GM19463 (cell line): ENCODE data around the gene MRPS5.

ENCODE experiments used
- ATAC-seq: cut with Tn5 transposase; IDR thresholded peaks from one replicate; pipeline ENCODE4 v1.9.1; 2021; ENCODE audit warnings: mild to moderate bottlenecking, moderate library complexity; ENCODE audit not compliant: unreplicated experiment

MRPS5 gene

DNA sequence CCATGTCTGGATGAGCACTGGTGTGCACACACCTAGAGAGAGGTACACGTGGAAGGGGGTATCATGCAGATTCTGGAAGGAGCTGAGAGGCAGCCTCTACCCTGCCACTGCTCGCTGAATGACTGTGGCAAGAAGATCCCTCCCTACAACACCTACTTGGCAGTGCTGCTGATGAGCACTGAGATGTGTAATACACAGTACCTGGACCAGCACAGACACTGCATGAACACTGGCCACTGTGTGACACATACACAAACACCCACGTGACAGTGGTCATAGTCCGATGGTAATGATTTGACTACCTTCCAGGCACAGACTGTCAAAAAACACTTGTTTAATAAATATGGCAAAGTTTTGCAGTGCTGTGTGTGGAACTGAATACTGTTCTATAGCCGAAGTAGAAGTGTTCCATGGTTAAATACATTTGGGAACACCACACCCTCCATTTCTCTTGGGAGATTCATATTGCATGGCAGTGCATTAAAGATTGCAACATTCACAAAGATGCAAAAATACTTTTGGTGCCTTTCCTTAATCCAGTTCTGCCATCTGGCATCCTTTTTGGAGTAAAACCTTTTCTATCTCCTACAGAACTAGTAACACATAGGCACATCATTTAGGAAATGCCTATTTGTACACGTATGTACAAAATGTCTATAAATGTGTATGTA is 29.6 kb downstream of the MRPS5 start:
- ATAC-seq: no peak

DNA sequence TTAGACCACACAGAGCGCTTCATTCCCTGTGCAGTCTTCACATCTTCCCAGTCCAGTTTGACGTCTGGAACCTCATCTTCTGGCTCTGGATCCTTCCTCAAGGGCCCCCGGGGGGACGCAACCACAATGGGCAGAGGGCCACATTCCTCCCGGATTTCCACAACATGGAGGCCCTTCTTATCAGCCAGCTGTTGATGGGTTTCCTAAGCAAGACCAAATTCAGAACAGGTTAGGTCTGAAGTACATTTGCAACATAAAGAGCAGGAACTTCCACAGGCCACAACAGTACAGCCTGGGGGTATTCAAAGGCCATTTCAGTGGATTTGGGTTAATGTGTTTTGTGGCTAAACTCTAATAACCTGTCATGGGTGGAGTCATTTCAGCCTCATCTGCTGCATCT is 34.2 kb downstream of the MRPS5 start:
- no peak for ATAC-seq

DNA sequence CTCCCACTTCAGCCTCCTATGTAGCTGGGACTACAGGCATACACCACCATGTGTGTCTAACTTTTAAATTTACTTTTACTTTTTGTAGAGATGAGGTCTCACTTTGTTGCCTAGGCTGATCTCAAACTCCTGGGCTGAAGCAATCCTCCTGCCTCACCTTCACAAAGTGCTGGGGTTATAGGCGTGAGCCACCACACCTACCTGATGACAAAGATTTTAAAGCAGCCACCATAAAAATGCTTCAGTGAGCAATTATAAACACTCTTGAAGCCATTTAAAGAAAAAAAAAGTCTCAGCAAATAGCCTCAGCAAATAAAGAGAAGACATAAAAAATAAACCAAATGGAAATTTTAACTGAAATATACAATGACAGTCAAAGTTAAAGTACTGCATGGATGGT is 35.6 kb downstream of the MRPS5 start:
- ATAC-seq: no peak

DNA sequence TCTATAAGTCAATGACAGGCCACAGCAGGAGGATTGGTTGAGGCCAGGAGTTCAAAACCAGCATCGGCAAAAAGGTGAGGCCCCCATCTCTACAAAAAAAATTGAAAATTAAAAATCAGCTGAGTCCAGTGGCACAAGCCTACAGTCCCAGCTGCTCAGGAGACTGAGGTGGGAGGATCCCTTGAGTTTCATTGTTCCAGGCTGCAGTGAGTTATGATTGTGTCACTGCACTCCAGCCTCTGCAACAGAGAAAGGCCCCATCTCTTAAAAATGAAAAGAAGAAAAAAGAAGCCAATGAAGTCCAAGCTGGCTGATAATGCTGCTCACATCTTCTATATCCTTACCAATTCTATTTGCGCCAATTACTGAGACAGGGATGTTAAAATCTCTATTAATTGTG is 39.1 kb downstream of the MRPS5 start:
- ATAC-seq: no peak

DNA sequence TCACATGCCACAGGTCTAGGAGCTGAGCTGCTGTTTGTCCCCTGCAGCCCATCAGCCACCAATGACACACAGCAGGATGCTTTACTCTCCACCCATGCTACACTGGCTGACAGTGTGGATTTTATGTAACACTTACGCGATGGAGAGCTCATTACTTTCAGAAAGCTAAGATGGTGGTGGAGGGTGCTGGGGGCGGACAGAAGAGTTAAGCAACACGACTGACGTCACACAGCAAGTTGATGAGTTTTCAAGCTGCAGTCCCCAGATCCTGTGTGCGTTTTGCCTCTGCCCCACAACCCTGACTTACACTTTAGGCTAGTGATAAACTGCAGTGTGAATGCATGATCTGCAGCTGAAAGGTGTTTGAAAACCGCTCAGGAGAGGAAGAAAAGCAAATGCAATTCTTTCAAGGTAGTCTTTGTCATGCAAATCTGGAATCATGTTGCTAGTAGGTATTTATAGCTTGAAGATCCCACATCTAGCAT is 42.4 kb downstream of the MRPS5 start:
- no peak for ATAC-seq

DNA sequence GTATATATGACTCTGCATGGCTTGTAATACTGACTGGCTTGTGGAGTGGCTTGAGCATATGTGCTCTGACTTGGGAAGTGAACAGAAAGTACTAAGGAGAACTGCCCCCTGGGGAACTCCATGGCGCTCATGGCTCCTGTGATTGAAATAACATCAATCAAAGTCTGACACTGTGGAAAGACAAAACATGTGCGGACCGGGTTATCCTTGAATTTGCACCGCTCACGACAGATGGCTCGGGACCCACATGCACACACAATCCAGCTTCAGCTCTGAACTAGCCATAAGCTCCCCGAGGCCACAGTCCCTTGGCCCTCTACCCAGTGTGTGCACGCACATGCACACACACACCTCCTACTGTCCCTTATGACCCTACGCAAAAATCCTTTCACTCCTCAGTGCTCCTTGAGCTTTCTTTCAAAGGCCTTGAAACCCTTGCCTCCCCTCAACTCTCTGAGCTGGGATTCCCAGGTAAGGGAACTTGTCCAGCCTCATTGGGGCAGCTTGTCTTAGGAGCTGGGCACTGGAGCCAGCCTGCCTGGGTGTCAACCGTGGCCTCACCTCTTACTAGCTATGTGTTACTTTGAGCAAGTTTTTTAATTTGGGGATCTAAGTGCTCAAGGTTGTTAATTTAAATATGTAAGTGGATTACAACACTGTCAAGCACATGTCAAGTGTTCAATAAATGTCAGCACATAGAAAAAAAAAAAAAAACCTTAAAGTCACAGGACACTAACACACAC is 43.6 kb downstream of the MRPS5 start:
- no peak for ATAC-seq

DNA sequence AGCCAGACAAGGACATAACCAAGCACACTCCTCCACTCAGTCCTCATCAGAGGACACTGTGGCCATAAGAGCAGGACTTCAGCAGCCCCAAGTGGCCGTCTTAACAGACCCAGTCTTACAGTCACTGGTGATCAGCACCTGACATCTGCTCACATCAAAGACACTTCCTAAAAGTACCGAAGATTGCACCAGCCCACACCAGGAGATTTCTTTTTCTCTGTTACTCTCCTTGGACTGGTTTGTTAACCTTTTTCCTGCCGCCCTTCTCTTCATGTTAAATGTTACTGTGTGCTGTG is 44.1 kb downstream of the MRPS5 start:
- no peak for ATAC-seq

DNA sequence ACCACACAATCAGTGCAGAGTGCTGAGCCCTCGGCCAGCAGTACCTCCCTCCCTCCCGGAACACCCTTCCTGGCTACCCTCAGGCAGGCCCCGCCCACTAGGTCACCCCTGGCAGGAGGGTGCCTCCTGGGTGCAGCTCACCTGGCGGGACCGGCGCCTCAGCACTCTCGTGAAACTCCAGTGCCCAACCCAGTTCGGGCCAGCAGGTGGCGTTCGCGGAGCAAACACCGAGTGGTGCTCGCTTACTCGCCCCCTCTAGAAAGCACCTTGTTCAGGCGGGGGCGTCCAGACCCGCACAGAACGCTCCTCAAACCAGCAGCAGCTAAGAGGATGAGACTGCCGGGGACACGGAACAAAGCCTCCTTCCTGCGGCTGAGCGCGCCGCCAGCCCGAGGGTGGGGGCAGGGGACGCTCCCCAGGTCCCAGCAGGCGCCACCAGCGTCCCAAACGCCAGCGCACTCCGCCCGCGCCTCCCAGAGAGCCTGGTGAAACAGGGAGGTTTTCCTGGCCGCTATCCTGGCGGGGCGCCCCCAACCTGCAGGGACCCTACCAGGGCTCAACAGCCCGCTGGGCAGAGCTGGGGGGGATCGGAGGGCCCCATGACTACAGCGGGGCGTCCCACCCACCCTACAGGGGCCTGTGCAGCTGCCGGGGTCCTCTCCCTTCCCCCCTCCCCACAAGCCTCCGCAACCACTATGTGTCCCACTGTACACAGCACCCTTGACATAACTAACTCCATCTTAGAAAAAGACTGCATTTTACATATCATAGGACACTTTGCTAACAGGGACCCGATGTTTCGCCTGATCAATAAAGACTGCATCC is 44.7 kb downstream of the MRPS5 start:
- peak; percentile 91 for ATAC-seq

DNA sequence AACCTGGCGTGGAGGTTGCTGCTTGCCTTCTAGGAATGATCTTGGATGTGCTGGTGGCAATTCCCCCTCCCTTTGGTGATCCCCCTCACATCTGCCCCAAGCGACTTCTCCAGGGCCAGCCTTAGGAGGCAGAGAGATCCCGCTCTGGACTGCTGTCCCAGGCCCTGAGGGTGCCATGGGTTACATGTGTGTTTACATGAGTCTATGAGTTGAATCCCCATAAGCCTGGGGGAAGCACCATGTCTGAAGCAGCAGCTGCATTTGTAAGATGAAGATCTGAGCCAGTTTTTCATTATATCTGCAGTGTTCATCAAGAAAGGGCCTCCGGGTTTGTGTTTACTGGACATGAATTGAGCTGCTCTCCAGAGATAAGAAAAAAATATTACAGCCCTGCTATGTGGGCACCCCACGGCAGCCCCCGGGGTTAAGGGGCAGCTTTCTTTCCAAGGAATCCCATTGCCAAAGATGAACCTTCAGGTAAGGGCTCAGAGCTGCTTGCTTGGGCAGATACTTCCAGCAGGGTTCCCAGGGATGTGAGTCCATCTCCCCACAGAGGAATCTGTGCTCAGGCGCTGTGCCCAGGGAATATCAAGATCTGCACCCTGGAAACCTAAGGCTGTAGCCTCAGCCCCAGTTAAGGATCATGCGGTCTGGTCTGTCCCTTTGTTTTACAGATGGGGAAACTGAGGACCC is 46.0 kb downstream of the MRPS5 start:
- no peak for ATAC-seq

DNA sequence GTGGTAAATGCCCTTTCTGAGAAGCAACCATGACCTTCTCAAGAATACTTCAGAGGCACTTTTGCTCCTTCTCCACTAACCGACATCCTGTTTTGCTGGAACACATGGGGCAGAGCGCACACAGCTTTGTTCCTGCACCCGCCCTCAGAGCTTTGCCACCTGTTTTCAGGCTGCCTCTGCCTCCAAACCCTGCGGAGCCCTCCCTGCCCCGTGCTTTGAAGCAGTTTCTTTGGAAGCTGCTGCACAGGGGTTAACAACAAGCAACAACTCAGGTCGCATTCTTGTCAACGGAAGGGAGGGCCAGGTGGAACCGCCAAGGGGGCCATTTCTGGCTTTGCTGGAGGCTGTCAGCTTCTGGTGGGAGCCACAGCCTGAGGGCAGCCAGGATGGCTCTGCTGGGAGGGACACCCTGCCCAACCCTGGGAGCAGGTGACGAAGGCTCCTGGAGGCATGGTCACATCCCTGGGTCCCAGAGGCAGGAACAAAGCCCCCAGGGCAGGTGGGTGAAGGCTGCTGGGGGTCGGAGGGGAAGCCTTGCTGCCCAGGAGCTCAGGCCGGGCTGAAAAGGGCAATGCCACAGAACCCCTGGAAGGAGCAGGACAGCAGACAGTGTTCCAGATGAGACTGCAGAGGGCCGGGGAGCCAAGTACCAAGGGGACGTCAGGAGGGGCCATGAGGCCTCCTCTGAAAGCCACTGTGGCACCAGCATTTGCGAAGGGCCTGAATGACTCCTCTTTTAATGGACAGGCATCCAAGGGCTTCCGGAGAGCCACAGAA is 46.8 kb downstream of the MRPS5 start:
- no peak for ATAC-seq

DNA sequence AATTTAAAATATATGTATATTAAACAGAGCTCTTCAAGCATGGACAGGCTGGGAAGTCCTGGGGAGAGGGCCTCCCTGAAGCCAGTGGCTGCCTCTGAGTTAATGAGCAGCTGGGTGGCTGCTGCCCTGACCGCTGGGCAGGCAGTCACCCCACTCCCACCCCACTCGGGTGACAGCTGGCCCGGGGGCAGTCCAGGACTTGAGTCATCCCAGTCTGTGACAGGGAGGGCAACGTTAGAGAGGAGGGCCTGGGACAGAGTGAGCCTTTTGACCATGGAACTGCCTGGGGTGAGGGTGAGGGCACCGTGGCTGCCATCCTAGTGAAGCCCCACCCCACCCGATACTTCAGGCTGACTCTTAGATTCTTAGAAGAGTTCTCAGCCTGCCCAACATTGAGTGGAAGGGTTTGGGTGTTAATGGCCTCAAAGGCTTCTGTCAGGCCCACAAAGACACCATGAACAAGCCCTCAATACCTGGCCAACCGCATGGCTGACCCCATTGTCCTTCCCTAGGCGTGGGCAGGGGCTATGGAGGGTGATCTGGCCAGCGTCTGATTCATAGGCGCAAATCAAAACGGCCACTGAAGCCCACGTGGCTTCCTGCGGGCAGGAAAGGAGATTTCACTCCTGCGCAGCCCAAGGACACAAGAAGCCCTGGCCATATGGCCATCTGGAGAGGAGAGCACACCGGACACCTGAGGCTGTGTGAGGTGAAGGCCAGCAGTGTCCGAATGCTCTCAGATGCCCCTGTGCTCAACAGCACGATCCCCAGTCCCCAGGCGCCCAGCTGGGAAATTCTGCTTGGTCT is 47.5 kb downstream of the MRPS5 start:
- ATAC-seq: no peak

DNA sequence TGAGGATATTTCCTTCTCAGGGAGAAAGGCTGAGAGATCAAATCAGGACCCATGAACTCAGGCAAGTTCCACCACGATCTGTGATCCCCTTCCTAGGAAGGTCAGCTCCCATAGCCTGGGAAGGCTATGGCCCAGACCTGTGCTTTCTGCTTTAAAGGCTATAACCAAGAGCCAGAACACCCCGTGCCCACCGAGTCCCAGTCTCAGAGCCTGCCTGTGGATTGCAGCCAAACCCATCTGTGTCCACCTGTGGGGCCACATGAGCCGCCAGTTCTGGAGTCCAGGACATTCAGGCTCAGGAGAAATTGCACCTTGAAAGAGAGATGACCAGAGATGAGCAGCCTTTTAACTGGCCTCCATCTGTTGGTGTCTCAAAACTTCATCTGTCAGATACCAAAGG is 49.2 kb downstream of the MRPS5 start:
- no peak for ATAC-seq

DNA sequence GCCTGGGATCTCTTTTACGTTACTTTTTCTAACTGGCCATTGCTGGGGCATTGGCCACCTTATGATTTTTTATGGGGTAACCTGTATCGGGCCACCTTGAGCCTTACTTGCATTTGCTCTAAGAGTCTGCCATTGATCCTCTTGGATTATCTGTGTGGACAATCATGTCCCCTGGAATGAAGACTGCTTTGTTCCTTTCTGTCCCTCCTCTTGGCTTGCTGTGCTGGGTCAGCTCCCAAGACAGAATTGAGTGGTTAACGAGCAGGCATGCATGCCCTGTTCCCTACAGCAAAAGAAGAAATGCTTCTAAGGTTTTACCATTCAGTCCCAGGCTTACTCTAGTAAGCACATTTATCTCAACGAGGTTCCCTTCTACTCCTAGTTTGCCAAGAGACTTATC is 49.8 kb downstream of the MRPS5 start:
- no peak for ATAC-seq

DNA sequence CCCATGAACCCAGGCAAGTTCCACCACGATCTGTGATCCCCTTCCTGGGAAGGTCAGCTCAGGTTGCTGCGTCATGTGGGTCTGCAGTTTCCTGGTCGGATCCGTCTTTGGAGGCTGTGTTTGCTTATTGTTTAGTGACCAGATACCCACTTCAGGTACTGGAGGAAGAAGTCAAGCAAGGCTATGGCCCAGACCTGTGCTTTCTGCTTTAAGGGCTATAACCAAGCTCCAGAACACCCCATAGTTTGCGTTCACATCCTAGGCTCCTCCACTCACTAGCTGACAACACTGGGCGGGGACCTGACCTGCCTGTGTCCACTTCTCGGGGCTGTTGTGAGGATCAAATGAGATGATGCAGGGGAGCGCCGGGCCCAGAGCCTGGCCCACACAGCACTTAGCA is 52.1 kb downstream of the MRPS5 start:
- no peak for ATAC-seq

DNA sequence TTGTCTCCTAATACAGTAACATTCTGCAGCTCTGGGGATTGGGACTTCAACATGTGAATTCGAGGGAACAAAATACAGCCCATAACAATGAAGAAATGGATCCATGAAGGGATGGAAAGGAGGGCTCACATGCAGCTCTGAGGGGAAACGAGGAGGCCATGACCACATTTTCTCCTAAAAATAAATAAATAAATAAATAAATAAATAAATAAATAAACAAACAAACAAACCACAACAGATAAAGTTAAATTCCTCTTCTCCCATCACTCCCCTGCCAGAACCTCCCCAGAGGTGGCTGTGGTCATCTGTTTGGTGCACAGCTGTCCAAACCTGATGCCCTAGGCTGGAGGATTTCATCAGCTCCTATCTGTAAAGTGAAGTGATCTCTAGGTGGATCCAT is 53.4 kb downstream of the MRPS5 start:
- no peak for ATAC-seq

DNA sequence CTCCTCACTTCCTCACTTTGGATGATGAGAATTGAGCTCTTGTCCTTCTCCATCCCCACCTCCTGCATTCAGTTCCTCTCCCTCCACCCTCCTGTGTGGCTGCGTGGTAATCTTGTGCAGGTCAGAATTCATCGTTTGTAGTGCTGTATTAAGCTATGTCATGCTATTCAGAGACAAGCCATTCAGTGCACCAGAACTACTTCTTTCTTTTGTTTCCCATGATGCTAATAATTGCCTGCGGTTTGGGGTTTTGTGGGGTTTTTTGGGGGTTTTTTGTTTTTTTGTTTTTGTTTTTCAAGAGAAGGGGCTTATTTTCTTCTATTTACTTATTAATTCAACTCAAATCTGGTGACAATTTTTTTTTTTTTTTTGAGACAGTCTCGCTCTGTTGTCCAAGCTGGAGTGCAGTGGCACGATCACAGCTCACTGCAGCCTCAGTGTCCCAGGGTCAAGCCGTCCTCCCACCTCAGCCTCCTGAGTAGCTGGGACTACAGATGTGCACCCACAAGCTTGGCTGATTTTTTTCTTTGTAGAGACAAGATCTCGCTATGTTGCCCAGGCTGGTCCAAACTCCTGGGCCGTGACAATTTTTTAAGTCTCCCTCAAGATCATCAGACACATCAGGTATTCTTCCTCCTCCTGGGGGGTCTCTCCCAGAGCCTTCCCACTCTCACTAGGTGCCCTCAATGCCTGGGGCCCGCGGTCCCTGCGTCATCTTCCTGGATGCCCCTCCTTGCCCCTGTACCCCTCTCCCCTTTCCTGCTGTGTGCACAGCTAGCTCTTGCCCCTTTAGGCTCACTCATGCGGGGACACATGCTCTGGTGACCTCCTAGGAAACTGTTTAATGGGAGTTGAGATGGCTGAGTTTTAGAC is 58.3 kb downstream of the MRPS5 start:
- peak; percentile 82 for ATAC-seq

DNA sequence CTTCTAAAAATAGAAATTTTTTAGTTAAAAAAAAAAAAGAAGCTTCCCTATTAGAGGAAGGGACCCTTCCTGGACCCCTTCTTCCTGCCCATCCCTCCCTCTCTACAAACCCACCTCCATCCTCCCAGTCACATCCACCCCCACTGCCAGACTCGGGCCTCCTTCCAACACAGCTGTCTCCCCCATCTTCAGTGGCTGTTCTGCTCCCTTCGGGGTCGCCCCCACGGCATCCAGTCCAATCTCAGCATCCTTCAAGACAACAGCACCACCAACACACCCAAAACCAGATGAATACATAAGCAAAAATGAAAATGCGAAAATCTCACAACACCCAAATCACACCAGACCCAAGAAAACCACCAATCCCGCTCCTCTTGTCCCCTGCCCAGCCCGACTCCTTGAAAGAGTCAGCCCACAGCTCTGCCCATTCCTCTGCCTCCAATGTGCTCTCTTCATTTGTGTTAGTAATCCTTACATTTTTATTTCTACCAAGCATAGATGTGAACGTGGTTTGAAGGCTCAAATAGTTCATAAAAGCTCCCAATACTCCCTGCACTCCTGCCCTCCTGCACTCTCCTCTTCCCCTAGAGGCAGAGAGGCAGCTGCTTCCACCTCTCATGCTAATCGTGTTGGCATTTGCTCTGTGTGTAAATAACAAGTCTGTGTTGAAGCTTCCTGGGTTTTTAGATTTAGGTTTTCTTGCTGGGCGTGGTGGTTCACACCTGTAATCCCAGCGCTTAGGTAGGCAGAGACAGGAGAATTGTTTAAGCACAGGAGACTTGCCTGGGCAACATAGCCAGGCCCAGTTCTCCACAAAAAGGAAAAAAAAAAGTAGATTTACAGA is 59.1 kb downstream of the MRPS5 start:
- peak; percentile 29 for ATAC-seq

DNA sequence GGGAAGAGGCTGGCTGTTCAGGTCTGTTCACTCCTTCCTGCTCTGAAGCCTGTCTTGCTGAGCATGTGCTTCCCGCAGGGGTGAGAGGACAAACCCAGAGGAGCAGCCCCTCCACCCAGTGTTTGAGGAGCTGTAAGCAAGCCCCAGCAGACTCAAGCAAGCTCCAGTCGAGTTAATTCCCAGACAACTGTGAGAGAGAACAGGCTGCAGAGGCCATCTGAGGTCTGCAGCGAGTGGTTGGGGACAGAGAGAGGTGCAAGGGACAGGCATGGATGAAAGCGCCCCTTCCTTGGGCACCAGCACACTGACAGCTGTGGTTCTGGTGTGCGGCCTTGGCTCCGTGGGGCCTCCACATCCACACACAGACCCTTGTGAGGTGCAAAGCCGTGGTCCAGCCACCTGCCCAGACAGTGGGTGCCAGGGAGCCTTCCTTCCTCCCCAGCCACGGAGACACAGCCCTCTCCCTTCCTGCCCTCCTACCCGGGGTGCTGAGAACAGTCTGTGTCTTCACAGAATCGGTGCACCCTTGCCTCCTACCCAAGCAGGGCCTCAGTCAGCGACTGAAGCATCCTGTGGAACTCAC is 59.9 kb downstream of the MRPS5 start:
- ATAC-seq: no peak
